GM18907 (cell line): ENCODE measurements around the gene FREM2.

ENCODE experiments used
- ATAC-seq: cut with Tn5 transposase; IDR thresholded peaks from one replicate; pipeline ENCODE4 v1.9.1; 2021; ENCODE audit warnings: mild to moderate bottlenecking, moderate library complexity; ENCODE audit not compliant: unreplicated experiment

FREM2 gene

GRCh38 chr13:38687246-38688229, 661 bp downstream of the FREM2 start:
- ATAC-seq = no peak

- no peak for ATAC-seq
These were observed 1.8 kb downstream of the FREM2 start for GRCh38 chr13:38688674-38689073.

GRCh38 chr13:38690231-38690630, 3.4 kb downstream of the FREM2 start:
- ATAC-seq = no peak

- no peak for ATAC-seq
These were observed 6.3 kb downstream of the FREM2 start for GRCh38 chr13:38693168-38693567.

GRCh38 chr13:38693641-38694040, 6.8 kb downstream of the FREM2 start:
- no peak for ATAC-seq

- ATAC-seq = no peak
These were observed 10.3 kb downstream of the FREM2 start for GRCh38 chr13:38697197-38697596.

GRCh38 chr13:38697628-38698333, 10.9 kb downstream of the FREM2 start:
- no peak for ATAC-seq

- ATAC-seq = no peak
These were observed 13.2 kb downstream of the FREM2 start for GRCh38 chr13:38700051-38700450.

GRCh38 chr13:38702669-38703068, 15.8 kb downstream of the FREM2 start:
- ATAC-seq = no peak

GRCh38 chr13:38703255-38703654, 16.4 kb downstream of the FREM2 start:
- ATAC-seq = no peak

- ATAC-seq = no peak
These were observed 18.5 kb downstream of the FREM2 start for GRCh38 chr13:38705365-38705764.

- no peak for ATAC-seq
These were observed 20.6 kb downstream of the FREM2 start for GRCh38 chr13:38707460-38707859.

- no peak for ATAC-seq
These were observed 26.2 kb downstream of the FREM2 start for GRCh38 chr13:38713046-38713445.

- ATAC-seq = no peak
These were observed 31.5 kb downstream of the FREM2 start for GRCh38 chr13:38718374-38718773.

GRCh38 chr13:38730332-38730731, 43.5 kb downstream of the FREM2 start:
- no peak for ATAC-seq

GRCh38 chr13:38733146-38733545, 46.3 kb downstream of the FREM2 start:
- no peak for ATAC-seq

- no peak for ATAC-seq
These were observed 49.0 kb downstream of the FREM2 start for GRCh38 chr13:38735665-38736440.

- ATAC-seq = no peak
These were observed 56.6 kb downstream of the FREM2 start for GRCh38 chr13:38743466-38743865.

GRCh38 chr13:38752686-38753085, 65.8 kb downstream of the FREM2 start:
- ATAC-seq = no peak

- ATAC-seq = no peak
These were observed 67.0 kb downstream of the FREM2 start for GRCh38 chr13:38753878-38754277.

GRCh38 chr13:38755793-38756192, 68.9 kb downstream of the FREM2 start:
- no peak for ATAC-seq
